GM18951 (cell line): ENCODE measurements around the gene DIAPH2.

Experiments used
- POLR2A ChIP-seq: IDR thresholded peaks from 4 replicates; pipeline ENCODE4 v1.6.1; 2011; ENCODE audit warnings: mild to moderate bottlenecking; ENCODE audit not compliant: insufficient read length, insufficient read depth; ENCODE audit errors: extremely low read depth
- in situ Hi-C: fragments of 300-500 bp; cut with MboI; formaldehyde crosslinking; loops from one replicate; pipeline ENCODE4 v1.12.0; 2022; ENCODE audit warnings: low sequenced_read_pairs, mixed read lengths, inconsistent platforms; ENCODE audit not compliant: unreplicated experiment

Gene DIAPH2

GRCh38 chrX:96884027-96884426, 199.4 kb downstream of the DIAPH2 start:
- in situ Hi-C loops: no loop called here
- no peak for TF ChIP-seq POLR2A

- no peak for TF ChIP-seq POLR2A
- in situ Hi-C loops: no loop called here
These were observed 205.1 kb downstream of the DIAPH2 start for GRCh38 chrX:96889726-96890125.

- no peak for TF ChIP-seq POLR2A
- in situ Hi-C loops: no loop called here
These were observed 222.1 kb downstream of the DIAPH2 start for GRCh38 chrX:96906741-96907140.

- in situ Hi-C loops: no loop called here
- no peak for TF ChIP-seq POLR2A
These were observed 223.1 kb downstream of the DIAPH2 start for GRCh38 chrX:96907516-96908272.

GRCh38 chrX:96909291-96909690, 224.6 kb downstream of the DIAPH2 start:
- in situ Hi-C loops: no loop called here
- TF ChIP-seq POLR2A: no peak

- no peak for TF ChIP-seq POLR2A
- in situ Hi-C loops: no loop called here
These were observed 234.2 kb downstream of the DIAPH2 start for GRCh38 chrX:96918864-96919263.

GRCh38 chrX:96919672-96920071, 235.0 kb downstream of the DIAPH2 start:
- in situ Hi-C loops: no loop called here
- no peak for TF ChIP-seq POLR2A

- TF ChIP-seq POLR2A: no peak
- in situ Hi-C loops: no loop called here
These were observed 239.9 kb downstream of the DIAPH2 start for GRCh38 chrX:96924581-96924980.

GRCh38 chrX:96929036-96929435, 244.4 kb downstream of the DIAPH2 start:
- TF ChIP-seq POLR2A: no peak
- in situ Hi-C loops: no loop called here

GRCh38 chrX:96957718-96958117, 273.1 kb downstream of the DIAPH2 start:
- in situ Hi-C loops: no loop called here
- TF ChIP-seq POLR2A: no peak

- no peak for TF ChIP-seq POLR2A
These were observed 287.2 kb downstream of the DIAPH2 start for GRCh38 chrX:96971812-96972211.

GRCh38 chrX:96978906-96979305, 294.3 kb downstream of the DIAPH2 start:
- no peak for TF ChIP-seq POLR2A
- in situ Hi-C loops: no loop called here

More at GRCh38 chrX:96971812-96972211, 287.2 kb downstream of the DIAPH2 start:
- in situ Hi-C loops: no loop called here

GRCh38 chrX:96979766-96980165, 295.1 kb downstream of the DIAPH2 start:
- no peak for TF ChIP-seq POLR2A
- in situ Hi-C loops: no loop called here

- TF ChIP-seq POLR2A: no peak
- in situ Hi-C loops: no loop called here
These were observed 297.5 kb downstream of the DIAPH2 start for GRCh38 chrX:96982161-96982560.
